Effector memory CD8-positive, alpha-beta T cell (primary cell): ENCODE measurements around the gene ARMC10.
"Not testable (repeated sequence)": the region's sequence is repeated elsewhere in the genome, so short reads cannot be mapped to it uniquely, and the experiment has no call there.

Source experiments
- ATAC-seq: fragments of 150-1000 bp; cut with Tn5 transposase; replicated peaks from 2 replicates; pipeline ENCODE4 v1.10.0; 2021; ENCODE audit warnings: mild to moderate bottlenecking, moderate library complexity
- DNase-seq, 3 experiments: peaks; one replicate each; pipeline ENCODE4 v3.0.0; 2021
- H3K27ac Mint-ChIP-seq, 2 donors: one replicate each; pipeline ENCODE4 v1.8.0; 2022; ENCODE audit warnings: mild to moderate bottlenecking in 2 of 2, mixed read lengths in 2 of 2, moderate library complexity in 2 of 2
- H3K27me3 Mint-ChIP-seq, 2 donors: one replicate each; pipeline ENCODE4 v1.8.0; 2022; ENCODE audit warnings: mixed read lengths in 2 of 2
- H3K36me3 Mint-ChIP-seq: one replicate; pipeline ENCODE4 v1.8.0; 2022; ENCODE audit warnings: mild to moderate bottlenecking, moderate library complexity, mixed read lengths; ENCODE audit not compliant: insufficient read depth
- H3K4me1 Mint-ChIP-seq, 2 donors: one replicate each; pipeline ENCODE4 v1.8.0; 2022; ENCODE audit warnings: low read depth in 2 of 2, mixed read lengths in 2 of 2
- H3K4me3 Mint-ChIP-seq, 2 donors: one replicate each; pipeline ENCODE4 v1.8.0; 2022; ENCODE audit warnings: mild to moderate bottlenecking in 2 of 2, mixed read lengths in 2 of 2, moderate library complexity in 2 of 2
- H3K9me3 Mint-ChIP-seq, 2 donors: one replicate each; pipeline ENCODE4 v1.8.0; 2022; ENCODE audit warnings: mixed read lengths in 2 of 2

ARMC10 gene

DNA sequence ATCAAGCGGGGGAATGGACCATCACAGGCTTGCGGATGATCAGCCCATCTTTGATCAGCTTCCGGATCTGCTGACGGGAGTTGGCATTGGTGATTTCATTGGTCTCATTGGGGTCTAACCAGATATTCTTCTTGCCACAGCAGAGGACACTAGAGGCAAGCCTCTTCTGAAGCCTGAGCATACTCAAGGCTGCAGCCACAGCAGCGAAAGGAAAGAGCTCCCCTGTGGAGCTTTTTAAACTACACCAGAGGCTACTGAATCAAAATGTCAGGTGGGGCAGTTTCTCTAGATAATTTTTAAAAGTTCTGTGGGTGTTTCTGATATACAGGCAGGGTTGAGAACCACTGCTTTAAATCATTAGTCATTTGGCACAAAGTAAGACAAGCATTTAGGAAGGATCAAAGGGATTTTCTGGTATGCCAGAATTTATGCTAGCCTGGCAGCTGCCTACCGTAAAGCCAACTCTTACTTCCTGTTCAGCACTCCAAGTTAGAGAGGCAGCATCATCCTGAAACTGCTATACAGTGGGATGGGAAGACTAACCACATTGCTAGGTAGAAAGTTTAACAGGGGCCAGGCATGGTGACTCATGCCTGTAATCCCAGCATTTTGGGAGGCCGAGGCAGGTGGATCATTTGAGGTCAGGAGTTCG lies 66.9 kb downstream of the ARMC10 start:
- H3K9me3 Mint-ChIP-seq, result no peaks in the 10 kb centered on the region
- H3K36me3 Mint-ChIP-seq, result peaks cover 3% of the 10 kb centered on the region
- peaks cover 6 to 19% of the 10 kb centered on the region in 2 donors for H3K4me1 Mint-ChIP-seq
- no peak for DNase-seq
- no peak overlapping the region for H3K27ac Mint-ChIP-seq
- no peak for ATAC-seq
- H3K27me3 Mint-ChIP-seq, result no peaks in the 10 kb centered on the region
- no peak overlapping the region for H3K4me3 Mint-ChIP-seq

DNA sequence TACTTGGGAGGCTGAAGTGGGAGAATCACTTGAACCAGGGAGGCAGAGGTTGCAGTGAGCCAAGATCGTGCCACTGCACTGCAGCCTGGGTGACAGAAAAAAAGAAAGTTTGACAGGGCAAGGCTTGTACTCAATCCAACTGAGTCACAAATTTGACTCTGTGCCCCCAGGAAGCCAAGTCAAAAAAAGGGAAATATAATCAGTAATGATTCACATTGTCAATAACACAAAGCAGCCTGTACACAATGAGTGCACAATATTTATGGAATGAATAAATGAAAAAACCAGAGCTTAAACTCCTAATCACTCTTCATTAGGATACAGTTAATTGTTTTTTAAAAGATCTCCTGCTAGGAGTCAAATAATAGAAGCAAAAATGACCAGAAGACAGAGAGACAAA lies 67.6 kb downstream of the ARMC10 start:
- no peaks in the 10 kb centered on the region for H3K9me3 Mint-ChIP-seq
- H3K4me1 Mint-ChIP-seq, result peaks cover 9 to 25% of the 10 kb centered on the region in 2 donors
- no peak overlapping the region for H3K4me3 Mint-ChIP-seq
- DNase-seq (no peak), ATAC-seq (no peak)
- H3K27ac Mint-ChIP-seq, result no peak overlapping the region
- H3K27me3 Mint-ChIP-seq, result no peaks in the 10 kb centered on the region
- peaks cover 3% of the 10 kb centered on the region for H3K36me3 Mint-ChIP-seq

DNA sequence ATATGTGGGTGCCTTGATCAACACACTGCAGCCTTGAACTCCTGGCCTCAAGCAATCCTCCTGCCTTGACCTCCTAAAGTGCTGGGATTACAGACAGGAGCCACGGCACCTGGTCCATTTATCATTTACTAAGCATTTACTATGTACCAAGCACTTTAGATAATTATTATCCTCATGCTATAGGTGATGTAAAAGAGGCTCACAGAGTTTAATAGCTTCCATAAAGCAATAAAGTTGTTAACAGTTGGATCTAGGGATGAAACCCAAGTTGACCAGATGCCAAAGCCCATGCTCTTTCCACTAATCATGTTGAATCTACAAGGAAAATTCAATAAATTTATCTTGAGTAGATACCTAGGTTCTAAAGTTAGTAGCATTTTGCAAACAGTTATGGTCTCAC lies 68.9 kb downstream of the ARMC10 start:
- no peak overlapping the region for H3K27ac Mint-ChIP-seq
- no peak overlapping the region for H3K4me3 Mint-ChIP-seq

DNA sequence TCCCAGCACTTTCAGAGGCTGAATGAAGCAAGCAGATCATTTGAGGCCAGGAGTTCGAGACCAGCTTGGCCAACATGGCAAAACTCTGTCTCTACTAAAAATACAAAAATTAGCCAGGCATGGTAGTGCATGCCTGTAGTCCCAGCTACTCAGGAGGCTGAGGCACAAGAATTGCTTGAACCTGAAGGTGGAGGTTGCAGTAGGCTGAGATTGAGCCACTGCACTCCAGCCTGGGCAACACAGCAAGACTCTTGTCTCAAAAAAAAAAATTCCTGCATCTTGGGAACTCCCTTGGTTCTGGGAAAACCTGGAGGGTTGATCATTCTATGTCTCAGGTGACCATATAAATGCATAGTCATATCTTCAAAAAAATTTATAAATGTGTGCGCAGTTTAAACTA lies 69.8 kb downstream of the ARMC10 start:
- H3K36me3 Mint-ChIP-seq, result peaks cover 14% of the 10 kb centered on the region
- H3K27ac Mint-ChIP-seq, DNase-seq, H3K9me3 Mint-ChIP-seq, H3K4me3 Mint-ChIP-seq, H3K27me3 Mint-ChIP-seq, ATAC-seq: not testable (repeated sequence)
- H3K4me1 Mint-ChIP-seq, result peaks cover 24 to 34% of the 10 kb centered on the region in 2 donors

More for the DNA sequence above, 68.9 kb downstream of the ARMC10 start:
- peaks cover 19 to 34% of the 10 kb centered on the region in 2 donors for H3K4me1 Mint-ChIP-seq
- ATAC-seq (no peak), DNase-seq (no peak)
- H3K36me3 Mint-ChIP-seq, result peaks cover 10% of the 10 kb centered on the region
- H3K27me3 Mint-ChIP-seq, result no peaks in the 10 kb centered on the region
- H3K9me3 Mint-ChIP-seq, result no peaks in the 10 kb centered on the region

DNA sequence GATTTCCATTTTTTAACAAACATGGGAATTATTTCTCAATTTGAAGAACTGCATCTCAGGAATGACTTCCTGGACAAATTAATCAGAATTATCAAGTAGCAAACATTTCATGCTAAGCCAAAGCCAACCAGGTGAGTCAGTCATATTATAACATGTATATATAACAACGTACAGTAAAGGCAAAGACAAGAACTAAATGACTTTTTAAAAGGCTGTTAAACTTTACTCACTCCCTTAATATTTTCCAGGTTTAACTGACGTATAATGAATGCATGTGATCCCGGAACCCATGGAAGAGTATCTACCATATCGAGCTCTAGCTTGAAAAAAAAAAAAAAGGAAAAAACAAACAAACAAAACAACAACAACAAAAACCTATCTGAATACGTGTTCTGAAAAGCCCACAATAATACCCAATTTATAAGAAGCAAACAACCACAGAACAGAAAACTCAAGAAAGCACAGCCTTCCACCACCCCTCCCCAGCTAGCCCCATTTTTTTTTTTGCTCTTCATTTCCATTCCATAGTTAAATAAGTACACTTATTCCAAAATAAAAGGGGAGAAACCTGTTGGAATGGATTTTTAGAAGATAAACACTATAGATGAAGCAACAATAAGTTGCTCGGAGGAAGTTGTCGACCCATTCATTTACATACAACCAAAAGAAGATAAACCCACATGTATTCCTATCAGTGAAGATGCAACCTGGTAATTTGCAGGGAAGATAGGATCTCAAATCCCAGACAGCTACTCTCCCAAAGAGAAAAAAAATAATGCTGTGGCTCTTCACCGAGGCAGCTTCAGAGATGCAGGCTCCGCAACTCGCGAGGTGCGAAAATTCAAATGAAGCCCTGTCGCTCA lies 73.4 kb downstream of the ARMC10 start:
- Mint-ChIP-seq H3K4me1 (peaks cover 22 to 30% of the 10 kb centered on the region in 2 donors), H3K27ac (peak overlapping the region; percentile 95 to 96), H3K36me3 (peaks cover 18% of the 10 kb centered on the region), H3K27me3 (no peaks in the 10 kb centered on the region), H3K4me3 (peak overlapping the region; percentile 96 to 98), H3K9me3 (no peaks in the 10 kb centered on the region)
- ATAC-seq, result no peak
- DNase-seq, result no peak
